SK-N-MC (cell line): ENCODE data around the gene DAAM1.

Experiments
- DNase-seq: peaks from one replicate; pipeline ENCODE4 v3.0.0-alpha.2; 2011; ENCODE audit warnings: low read depth, low spot score
- H3K27ac ChIP-seq: fragments of 200-600 bp; sonication (generic); 2 replicates; pipeline ENCODE4 v1.5.1; 2016; ENCODE audit warnings: mixed run types
- H3K36me3 ChIP-seq: fragments of 200-600 bp; sonication (generic); 2 replicates; pipeline ENCODE4 v1.6.1; 2017; ENCODE audit warnings: antibody characterized with exemption, low read length, mixed read lengths; ENCODE audit not compliant: insufficient read depth
- H3K4me3 ChIP-seq: fragments of 200-600 bp; sonication (generic); 2 replicates; pipeline ENCODE4 v1.5.1; 2016
- H3K9ac ChIP-seq: fragments of 200-600 bp; sonication (generic); 2 replicates; pipeline ENCODE4 v1.8.0; 2017; ENCODE audit warnings: mixed run types, mixed read lengths; ENCODE audit not compliant: insufficient read length
- H3K9me3 ChIP-seq: fragments of 200-600 bp; sonication (generic); 2 replicates; pipeline ENCODE4 v1.6.1; 2017; ENCODE audit warnings: low read depth, mild to moderate bottlenecking, antibody characterized with exemption, low read length, moderate library complexity, mixed read lengths
- EZH2 ChIP-seq: fragments of 200-600 bp; sonication (generic); IDR thresholded peaks from one replicate; pipeline ENCODE4 v1.6.1; 2017; ENCODE audit warnings: antibody characterized with exemption
- FOXP2 ChIP-seq: optimal IDR thresholded peaks from 2 replicates; pipeline ENCODE3; 2011; ENCODE audit warnings: mild to moderate bottlenecking, moderate library complexity; ENCODE audit not compliant: insufficient read depth; ENCODE audit errors: extremely low read length, control extremely low read depth
- POLR2AphosphoS5 ChIP-seq: IDR thresholded peaks from 2 replicates; pipeline ENCODE4 v1.6.1; 2012; ENCODE audit warnings: mild to moderate bottlenecking, low read depth, low read length, borderline replicate concordance

Gene DAAM1

DNA sequence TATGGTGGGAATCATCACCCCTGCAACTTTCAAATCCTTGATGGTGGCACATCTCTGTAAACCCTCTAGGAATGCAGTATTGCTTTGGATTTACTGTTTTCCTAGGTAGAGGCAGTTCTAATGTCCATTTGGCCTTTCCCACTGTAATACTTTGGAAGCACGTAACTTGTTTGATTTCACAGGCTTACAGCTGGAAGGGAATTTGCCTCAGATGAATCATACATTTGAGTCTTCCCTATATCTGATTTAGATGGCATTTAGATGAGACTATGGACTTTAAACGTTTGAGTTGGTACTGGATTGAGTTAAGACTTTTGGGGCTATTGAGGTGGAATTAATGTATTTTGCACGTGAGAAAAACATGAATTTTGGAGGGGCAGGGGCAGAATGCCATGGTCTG, 35.9 kb downstream of the DAAM1 start:
- Histone ChIP-seq H3K9me3 (no peaks in the 10 kb centered on the region), H3K27ac (no peak overlapping the region), H3K36me3 (no peaks in the 10 kb centered on the region), H3K9ac (no peak overlapping the region), H3K4me3 (no peak overlapping the region)
- DNase-seq, result no peak
- no peak for TF ChIP-seq FOXP2
- TF ChIP-seq POLR2AphosphoS5, result no peak
- TF ChIP-seq EZH2, result no peak

- Histone ChIP-seq H3K4me3 (no peak overlapping the region), H3K9ac (no peak overlapping the region), H3K27ac (no peak overlapping the region), H3K36me3 (no peaks in the 10 kb centered on the region), H3K9me3 (no peaks in the 10 kb centered on the region)
- DNase-seq, result no peak
- no peak for TF ChIP-seq POLR2AphosphoS5
- no peak for TF ChIP-seq FOXP2
- no peak for TF ChIP-seq EZH2
Measured at GRCh38 chr14:59225281-59225680, 36.8 kb downstream of the DAAM1 start.

GRCh38 chr14:59228421-59228820, 40.0 kb downstream of the DAAM1 start:
- no peak for TF ChIP-seq POLR2AphosphoS5
- no peak for TF ChIP-seq EZH2
- TF ChIP-seq FOXP2, result no peak
- H3K9me3 ChIP-seq, result no peaks in the 10 kb centered on the region
- no peak overlapping the region for H3K9ac ChIP-seq
- no peaks in the 10 kb centered on the region for H3K36me3 ChIP-seq
- no peak overlapping the region for H3K4me3 ChIP-seq
- DNase-seq, result no peak
- H3K27ac ChIP-seq, result no peak overlapping the region

DNA sequence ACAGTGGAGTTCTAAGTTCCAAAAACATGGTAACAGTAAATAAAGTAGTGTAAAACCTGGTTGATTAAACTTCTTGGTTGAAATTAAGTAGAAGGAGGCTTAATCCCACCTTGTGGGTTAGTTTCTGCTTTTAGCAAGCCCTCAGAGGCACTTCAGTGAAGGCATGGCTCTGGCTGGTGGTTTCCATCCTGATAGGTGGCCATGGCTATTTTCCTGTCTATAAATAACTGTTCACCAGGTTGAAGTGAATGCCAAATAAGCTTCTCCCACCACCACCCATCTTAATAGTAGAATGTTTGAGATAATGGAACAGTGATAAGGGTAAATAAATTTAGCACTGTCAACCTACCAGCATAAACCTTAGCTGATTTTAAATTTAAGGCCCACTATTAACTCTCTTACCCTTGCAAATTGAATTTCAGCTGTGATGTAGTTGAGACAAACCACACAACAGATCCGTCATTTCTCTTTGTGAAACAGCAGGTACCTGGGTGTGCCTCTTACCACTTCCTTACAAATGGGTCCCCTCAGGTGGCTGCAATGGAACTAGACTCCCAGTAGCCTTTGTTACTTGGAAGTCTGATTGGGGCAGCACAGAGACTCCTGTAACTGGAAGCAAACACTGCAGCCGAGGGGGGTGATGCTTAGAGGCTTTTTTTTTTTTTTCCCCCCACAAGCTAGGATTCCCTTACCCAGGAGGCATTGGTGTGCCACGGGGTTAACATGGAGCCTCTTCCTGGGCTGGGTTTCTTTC, 41.4 kb downstream of the DAAM1 start:
- Histone ChIP-seq H3K9ac (no peak overlapping the region), H3K36me3 (no peaks in the 10 kb centered on the region), H3K4me3 (no peak overlapping the region), H3K27ac (no peak overlapping the region), H3K9me3 (no peaks in the 10 kb centered on the region)
- no peak for DNase-seq
- TF ChIP-seq EZH2, result no peak
- TF ChIP-seq POLR2AphosphoS5, result no peak
- no peak for TF ChIP-seq FOXP2

- Histone ChIP-seq H3K9me3 (no peaks in the 10 kb centered on the region), H3K27ac (no peak overlapping the region), H3K9ac (no peak overlapping the region), H3K4me3 (no peak overlapping the region), H3K36me3 (no peaks in the 10 kb centered on the region)
- DNase-seq, result no peak
- TF ChIP-seq POLR2AphosphoS5, result no peak
- no peak for TF ChIP-seq FOXP2
- no peak for TF ChIP-seq EZH2
Measured at GRCh38 chr14:59236195-59236594, 47.7 kb downstream of the DAAM1 start.

GRCh38 chr14:59238216-59238615, 49.7 kb downstream of the DAAM1 start:
- no peak for DNase-seq
- Histone ChIP-seq H3K27ac (no peak overlapping the region), H3K4me3 (no peak overlapping the region), H3K36me3 (no peaks in the 10 kb centered on the region), H3K9ac (no peak overlapping the region), H3K9me3 (no peaks in the 10 kb centered on the region)
- TF ChIP-seq FOXP2, result no peak
- TF ChIP-seq POLR2AphosphoS5, result no peak
- TF ChIP-seq EZH2, result no peak

GRCh38 chr14:59239022-59239421, 50.6 kb downstream of the DAAM1 start:
- H3K4me3 ChIP-seq, result no peak overlapping the region
- no peak for TF ChIP-seq POLR2AphosphoS5
- no peak for TF ChIP-seq EZH2
- no peak for TF ChIP-seq FOXP2
- H3K9me3 ChIP-seq, result no peaks in the 10 kb centered on the region
- no peak for DNase-seq
- no peak overlapping the region for H3K27ac ChIP-seq
- H3K9ac ChIP-seq, result no peak overlapping the region
- H3K36me3 ChIP-seq, result no peaks in the 10 kb centered on the region

GRCh38 chr14:59240356-59240755, 51.9 kb downstream of the DAAM1 start:
- H3K4me3 ChIP-seq, result no peak overlapping the region
- no peak for DNase-seq

GRCh38 chr14:59241121-59241520, 52.7 kb downstream of the DAAM1 start:
- Histone ChIP-seq H3K4me3 (no peak overlapping the region), H3K9me3 (no peaks in the 10 kb centered on the region), H3K36me3 (no peaks in the 10 kb centered on the region), H3K9ac (no peak overlapping the region), H3K27ac (no peak overlapping the region)
- DNase-seq, result no peak
- no peak for TF ChIP-seq EZH2
- TF ChIP-seq POLR2AphosphoS5, result no peak

More at GRCh38 chr14:59240356-59240755, 51.9 kb downstream of the DAAM1 start:
- Histone ChIP-seq H3K27ac (no peak overlapping the region), H3K9me3 (no peaks in the 10 kb centered on the region), H3K36me3 (no peaks in the 10 kb centered on the region), H3K9ac (no peak overlapping the region)
- TF ChIP-seq EZH2 (no peak), FOXP2 (no peak), POLR2AphosphoS5 (no peak)
